ENCODE measurements around the gene ADPRHL1. TPM values are rescaled to one million over a fixed set of nuclear protein-coding genes. Genes with fewer than 3 reads are reported as not detected.

Gene ADPRHL1
- total RNA-seq, 1 donor from 2014 or later, result 2.6 TPM

DNA sequence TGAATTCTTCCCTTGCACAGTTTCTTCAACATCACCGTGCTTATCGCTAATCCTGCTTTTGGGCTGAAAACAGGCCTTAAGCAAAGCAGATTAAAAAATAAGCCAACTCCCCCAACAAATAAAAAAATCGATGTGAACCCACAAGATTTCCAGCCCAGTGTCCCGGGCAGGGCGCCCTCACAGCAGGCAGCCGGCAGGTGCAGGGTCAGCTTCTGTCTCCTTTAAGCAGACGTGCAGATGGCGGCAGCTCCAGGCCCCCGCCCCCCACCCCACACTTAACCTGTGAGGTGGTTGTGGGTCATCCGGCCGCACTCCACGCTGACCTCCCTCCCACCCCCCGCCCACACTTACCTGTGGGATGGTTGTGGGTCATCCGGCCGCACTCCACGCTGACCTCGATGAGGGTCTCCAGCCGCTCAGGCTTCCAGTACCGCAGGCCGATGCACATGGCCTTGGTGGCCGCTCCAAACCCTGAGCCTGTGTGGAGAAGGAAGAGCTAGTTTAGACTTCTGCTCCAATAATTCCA, 19.8 kb downstream of the ADPRHL1 start:
- TF ChIP-seq, protein P1, sequence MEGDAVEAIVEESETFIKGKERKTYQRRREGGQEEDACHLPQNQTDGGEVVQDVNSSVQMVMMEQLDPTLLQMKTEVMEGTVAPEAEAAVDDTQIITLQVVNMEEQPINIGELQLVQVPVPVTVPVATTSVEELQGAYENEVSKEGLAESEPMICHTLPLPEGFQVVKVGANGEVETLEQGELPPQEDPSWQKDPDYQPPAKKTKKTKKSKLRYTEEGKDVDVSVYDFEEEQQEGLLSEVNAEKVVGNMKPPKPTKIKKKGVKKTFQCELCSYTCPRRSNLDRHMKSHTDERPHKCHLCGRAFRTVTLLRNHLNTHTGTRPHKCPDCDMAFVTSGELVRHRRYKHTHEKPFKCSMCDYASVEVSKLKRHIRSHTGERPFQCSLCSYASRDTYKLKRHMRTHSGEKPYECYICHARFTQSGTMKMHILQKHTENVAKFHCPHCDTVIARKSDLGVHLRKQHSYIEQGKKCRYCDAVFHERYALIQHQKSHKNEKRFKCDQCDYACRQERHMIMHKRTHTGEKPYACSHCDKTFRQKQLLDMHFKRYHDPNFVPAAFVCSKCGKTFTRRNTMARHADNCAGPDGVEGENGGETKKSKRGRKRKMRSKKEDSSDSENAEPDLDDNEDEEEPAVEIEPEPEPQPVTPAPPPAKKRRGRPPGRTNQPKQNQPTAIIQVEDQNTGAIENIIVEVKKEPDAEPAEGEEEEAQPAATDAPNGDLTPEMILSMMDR (IDR thresholded peaks at IDR 0.05), result no peak
- H3K36me3 Mint-ChIP-seq (ENCODE audit: unreplicated experiment), result peaks cover 3% of the 10 kb centered on the region
- H3K4me3 Mint-ChIP-seq (ENCODE audit: unreplicated experiment), result no peak overlapping the region
- DNase-seq (ENCODE audit: extremely low spot score, unreplicated experiment), result no peak
- no peaks in the 10 kb centered on the region for H3K9me3 Mint-ChIP-seq (ENCODE audit: unreplicated experiment)
- H3K4me1 Mint-ChIP-seq (ENCODE audit: unreplicated experiment), result peaks cover 6% of the 10 kb centered on the region
- H3K27me3 Mint-ChIP-seq (ENCODE audit: unreplicated experiment), result no peaks in the 10 kb centered on the region
- H3K27ac Mint-ChIP-seq (ENCODE audit: unreplicated experiment), result no peak overlapping the region

DNA sequence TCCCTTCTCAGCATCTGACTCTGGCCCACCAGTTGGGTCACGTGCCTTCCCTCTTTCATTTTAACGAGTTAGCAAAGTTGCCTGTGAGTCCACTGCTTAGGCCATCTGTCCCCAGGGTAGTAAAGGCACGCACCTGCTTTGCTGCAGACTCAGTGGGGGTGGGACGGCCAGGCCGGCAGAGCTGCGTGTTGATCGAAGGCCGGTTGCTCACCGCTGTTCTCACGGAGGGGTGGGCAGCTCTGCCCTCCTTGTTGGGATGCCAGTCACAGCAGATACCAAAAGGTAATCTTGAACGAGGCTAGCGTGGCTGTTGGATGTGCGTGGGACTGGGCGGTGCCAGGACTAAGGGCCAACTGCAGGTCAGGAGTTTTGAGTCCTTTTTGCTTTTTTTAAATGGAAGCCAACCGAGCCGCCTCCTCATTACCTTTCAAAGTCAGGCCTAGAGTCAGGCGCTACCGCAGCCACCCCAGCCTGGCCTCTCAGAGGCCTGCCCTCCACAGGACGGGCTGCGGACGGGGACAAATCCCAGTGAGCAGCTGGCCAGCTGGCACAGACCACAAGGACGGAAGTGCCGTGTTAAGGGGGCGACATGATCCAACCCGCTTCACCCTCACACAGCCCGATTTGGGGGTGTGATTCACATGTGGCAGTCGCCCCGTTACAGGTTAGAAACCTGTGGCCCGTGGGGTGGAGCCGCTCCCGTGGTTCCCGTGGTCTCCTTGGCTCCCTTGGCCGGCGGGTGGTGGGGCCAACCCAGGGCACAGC, 20.6 kb downstream of the ADPRHL1 start:
- no peak overlapping the region for H3K4me3 Mint-ChIP-seq (ENCODE audit: unreplicated experiment)
- TF ChIP-seq, protein P1 (IDR thresholded peaks at IDR 0.05), result no peak
- no peaks in the 10 kb centered on the region for H3K27me3 Mint-ChIP-seq (ENCODE audit: unreplicated experiment)
- peaks cover 3% of the 10 kb centered on the region for H3K36me3 Mint-ChIP-seq (ENCODE audit: unreplicated experiment)
- DNase-seq (ENCODE audit: extremely low spot score, unreplicated experiment), result no peak
- peaks cover 14% of the 10 kb centered on the region for H3K4me1 Mint-ChIP-seq (ENCODE audit: unreplicated experiment)
- H3K9me3 Mint-ChIP-seq (ENCODE audit: unreplicated experiment), result no peaks in the 10 kb centered on the region
- no peak overlapping the region for H3K27ac Mint-ChIP-seq (ENCODE audit: unreplicated experiment)

DNA sequence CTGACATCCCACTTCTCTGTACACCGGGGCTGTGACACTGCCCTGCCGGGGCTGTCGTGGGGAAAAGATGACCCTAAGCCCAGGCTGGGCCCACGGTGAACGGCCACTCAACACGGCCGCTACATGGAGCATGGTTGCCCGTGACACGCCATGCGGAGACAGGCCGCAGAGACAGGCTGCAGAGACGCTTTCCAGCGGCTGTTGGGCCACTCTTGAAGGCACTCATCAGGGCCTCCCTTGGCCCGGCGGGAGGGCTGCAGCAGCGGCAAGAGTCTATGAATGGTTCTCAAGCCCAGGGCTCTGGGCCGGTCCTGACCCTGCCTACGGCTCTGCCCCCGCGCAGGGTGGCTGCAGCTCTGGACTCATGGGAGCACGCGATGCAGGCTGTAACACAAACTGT, 22.1 kb downstream of the ADPRHL1 start:
- Mint-ChIP-seq H3K27me3 (ENCODE audit: unreplicated experiment) (no peaks in the 10 kb centered on the region), H3K27ac (ENCODE audit: unreplicated experiment) (no peak overlapping the region), H3K4me3 (ENCODE audit: unreplicated experiment) (no peak overlapping the region), H3K36me3 (ENCODE audit: unreplicated experiment) (peaks cover 3% of the 10 kb centered on the region), H3K9me3 (ENCODE audit: unreplicated experiment) (no peaks in the 10 kb centered on the region), H3K4me1 (ENCODE audit: unreplicated experiment) (peaks cover 24% of the 10 kb centered on the region)
- no peak for DNase-seq (ENCODE audit: extremely low spot score, unreplicated experiment)
- TF ChIP-seq, protein P1 (IDR thresholded peaks at IDR 0.05), result no peak

DNA sequence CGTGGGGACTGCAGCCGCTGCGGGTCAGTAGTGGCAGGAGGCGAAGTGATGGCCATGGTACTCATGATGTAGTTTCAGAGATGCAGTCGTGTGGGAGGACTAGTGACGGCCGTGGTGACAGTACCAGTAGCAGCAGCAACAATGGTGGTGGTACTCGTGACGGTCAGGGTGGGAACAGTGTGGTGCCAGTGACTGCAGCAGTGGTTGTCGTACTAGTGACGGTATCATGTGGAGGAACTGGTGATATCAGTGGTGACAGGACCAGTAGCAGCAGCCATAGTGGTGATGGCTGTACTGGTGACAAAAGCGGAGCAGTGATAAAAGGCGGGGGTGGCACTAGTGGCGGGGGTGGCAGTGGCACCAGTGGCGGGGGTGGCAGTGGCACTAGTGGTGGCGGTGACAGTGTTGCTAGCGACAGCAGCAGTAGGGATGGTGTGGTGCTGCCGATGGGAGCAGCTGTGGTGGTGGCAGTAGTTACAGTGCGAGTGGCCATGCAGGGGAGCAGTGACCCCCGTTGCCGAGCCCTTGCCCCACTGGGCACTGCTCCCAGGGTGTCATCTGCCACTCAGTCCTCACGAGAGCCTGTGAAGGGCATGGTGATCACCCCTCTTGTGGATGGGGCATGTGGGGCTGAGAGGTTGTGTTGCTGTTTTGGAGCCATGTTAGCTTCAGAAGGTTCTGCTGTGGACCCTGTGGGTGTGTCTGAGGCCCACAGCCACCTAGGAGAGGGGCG, 22.7 kb downstream of the ADPRHL1 start:
- Mint-ChIP-seq H3K27me3 (ENCODE audit: unreplicated experiment) (no peaks in the 10 kb centered on the region), H3K36me3 (ENCODE audit: unreplicated experiment) (peaks cover 3% of the 10 kb centered on the region), H3K4me3 (ENCODE audit: unreplicated experiment) (no peak overlapping the region), H3K4me1 (ENCODE audit: unreplicated experiment) (peaks cover 28% of the 10 kb centered on the region), H3K9me3 (ENCODE audit: unreplicated experiment) (no peaks in the 10 kb centered on the region), H3K27ac (ENCODE audit: unreplicated experiment) (no peak overlapping the region)
- DNase-seq (ENCODE audit: extremely low spot score, unreplicated experiment), result no peak
- TF ChIP-seq, protein P1 (IDR thresholded peaks at IDR 0.05), result no peak

DNA sequence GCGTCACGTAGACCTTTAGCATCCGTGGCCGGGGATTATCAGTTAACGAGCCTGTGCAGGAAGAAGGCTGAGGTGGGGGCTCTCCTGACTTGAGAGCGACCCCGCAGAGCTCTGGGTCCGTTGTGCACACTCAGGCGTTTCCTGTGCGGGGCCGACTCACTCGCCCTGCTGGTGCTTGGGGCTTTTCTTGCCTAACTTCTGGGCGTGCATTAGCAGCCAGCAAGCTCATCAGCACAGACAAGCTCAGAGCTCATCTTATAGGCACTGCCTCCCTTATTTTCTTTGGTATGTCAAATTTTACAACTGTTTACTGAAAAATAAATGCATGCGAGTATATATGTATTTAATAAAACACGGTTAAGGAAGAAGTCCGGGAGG, 23.7 kb downstream of the ADPRHL1 start:
- Mint-ChIP-seq H3K27me3 (ENCODE audit: unreplicated experiment) (no peaks in the 10 kb centered on the region), H3K4me1 (ENCODE audit: unreplicated experiment) (peaks cover 28% of the 10 kb centered on the region), H3K4me3 (ENCODE audit: unreplicated experiment) (no peak overlapping the region), H3K9me3 (ENCODE audit: unreplicated experiment) (no peaks in the 10 kb centered on the region), H3K36me3 (ENCODE audit: unreplicated experiment) (peaks cover 3% of the 10 kb centered on the region), H3K27ac (ENCODE audit: unreplicated experiment) (no peak overlapping the region)
- TF ChIP-seq, protein P1 (IDR thresholded peaks at IDR 0.05), result no peak
- no peak for DNase-seq (ENCODE audit: extremely low spot score, unreplicated experiment)
